Measurements from ENCODE around the gene SLC48A1.

GRCh38 chr12:47823422-47824086, 50.5 kb downstream of the SLC48A1 start:
- TF ChIP-seq PPARA (CRISPR knock-in tag; IDR thresholded peaks at IDR 0.05; ENCODE audit: borderline replicate concordance) (no peak), ZNF565 (CRISPR knock-in tag; conservative IDR thresholded peaks at IDR 0.05; ENCODE audit: low read depth) (no peak), GLIS3 (CRISPR knock-in tag; IDR thresholded peaks at IDR 0.05) (no peak), ARNTL (CRISPR knock-in tag; IDR thresholded peaks at IDR 0.05; ENCODE audit: borderline replicate concordance, low read depth) (no peak), OSR1 (CRISPR knock-in tag; IDR thresholded peaks at IDR 0.05) (no peak), RARB (CRISPR knock-in tag; IDR thresholded peaks at IDR 0.05) (no peak), PATZ1 (CRISPR knock-in tag; IDR thresholded peaks at IDR 0.05; ENCODE audit: borderline replicate concordance) (no peak), SNAI2 (CRISPR knock-in tag; IDR thresholded peaks at IDR 0.05) (no peak), ZFP3 (CRISPR knock-in tag; IDR thresholded peaks at IDR 0.05) (no peak), BACH2 (CRISPR knock-in tag; IDR thresholded peaks at IDR 0.05; ENCODE audit: borderline replicate concordance) (no peak), ZNF8 (CRISPR knock-in tag; IDR thresholded peaks at IDR 0.05) (no peak)
- TF ChIP-seq, protein P1, sequence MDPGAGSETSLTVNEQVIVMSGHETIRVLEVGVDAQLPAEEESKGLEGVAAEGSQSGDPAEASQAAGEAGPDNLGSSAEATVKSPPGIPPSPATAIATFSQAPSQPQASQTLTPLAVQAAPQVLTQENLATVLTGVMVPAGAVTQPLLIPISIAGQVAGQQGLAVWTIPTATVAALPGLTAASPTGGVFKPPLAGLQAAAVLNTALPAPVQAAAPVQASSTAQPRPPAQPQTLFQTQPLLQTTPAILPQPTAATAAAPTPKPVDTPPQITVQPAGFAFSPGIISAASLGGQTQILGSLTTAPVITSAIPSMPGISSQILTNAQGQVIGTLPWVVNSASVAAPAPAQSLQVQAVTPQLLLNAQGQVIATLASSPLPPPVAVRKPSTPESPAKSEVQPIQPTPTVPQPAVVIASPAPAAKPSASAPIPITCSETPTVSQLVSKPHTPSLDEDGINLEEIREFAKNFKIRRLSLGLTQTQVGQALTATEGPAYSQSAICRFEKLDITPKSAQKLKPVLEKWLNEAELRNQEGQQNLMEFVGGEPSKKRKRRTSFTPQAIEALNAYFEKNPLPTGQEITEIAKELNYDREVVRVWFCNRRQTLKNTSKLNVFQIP (CRISPR knock-in tag; IDR thresholded peaks at IDR 0.05; ENCODE audit: borderline replicate concordance, low read depth): no peak
- TF ChIP-seq, protein P2, sequence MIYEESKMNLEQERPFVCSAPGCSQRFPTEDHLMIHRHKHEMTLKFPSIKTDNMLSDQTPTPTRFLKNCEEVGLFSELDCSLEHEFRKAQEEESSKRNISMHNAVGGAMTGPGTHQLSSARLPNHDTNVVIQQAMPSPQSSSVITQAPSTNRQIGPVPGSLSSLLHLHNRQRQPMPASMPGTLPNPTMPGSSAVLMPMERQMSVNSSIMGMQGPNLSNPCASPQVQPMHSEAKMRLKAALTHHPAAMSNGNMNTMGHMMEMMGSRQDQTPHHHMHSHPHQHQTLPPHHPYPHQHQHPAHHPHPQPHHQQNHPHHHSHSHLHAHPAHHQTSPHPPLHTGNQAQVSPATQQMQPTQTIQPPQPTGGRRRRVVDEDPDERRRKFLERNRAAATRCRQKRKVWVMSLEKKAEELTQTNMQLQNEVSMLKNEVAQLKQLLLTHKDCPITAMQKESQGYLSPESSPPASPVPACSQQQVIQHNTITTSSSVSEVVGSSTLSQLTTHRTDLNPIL (CRISPR knock-in tag; IDR thresholded peaks at IDR 0.05; ENCODE audit: low read depth): no peak

All from SK-N-SH treated with all-trans-retinoic acid at 6 μM for 48 hours (cell line).